ENCODE data around the gene CISD2. TPM values are rescaled to one million over a fixed set of nuclear protein-coding genes. Genes with fewer than 3 reads are reported as not detected.
"Not testable (repeated sequence)": the region's sequence is repeated elsewhere in the genome, so short reads cannot be mapped to it uniquely, and the experiment has no call there.

The CISD2 gene
- total and polyA plus RNA-seq, 7 donors: 6.2 to 19.3 (median 12.0) TPM

- Histone ChIP-seq H3K27ac (no peak overlapping the region), H3K4me3 (no peak overlapping the region), H3K36me3 (ENCODE audit: insufficient read depth in 1 of 2, low read depth in 1 of 2) (no peaks in the 10 kb centered on the region), H3K9me3 (peaks cover 18% of the 10 kb centered on the region), H3K27me3 (ENCODE audit: insufficient read depth in 3 of 3, low read length in 2 of 3) (no peaks in the 10 kb centered on the region), H3K4me1 (no peaks in the 10 kb centered on the region)
- intact Hi-C loops (cut with DNase I): loop anchor here in 1 of 2 donors (10.0 kb wide), 1 partner anchor 234 kb away; the partner anchor contains the start of gene BDH2
- TF ChIP-seq, protein P1, sequence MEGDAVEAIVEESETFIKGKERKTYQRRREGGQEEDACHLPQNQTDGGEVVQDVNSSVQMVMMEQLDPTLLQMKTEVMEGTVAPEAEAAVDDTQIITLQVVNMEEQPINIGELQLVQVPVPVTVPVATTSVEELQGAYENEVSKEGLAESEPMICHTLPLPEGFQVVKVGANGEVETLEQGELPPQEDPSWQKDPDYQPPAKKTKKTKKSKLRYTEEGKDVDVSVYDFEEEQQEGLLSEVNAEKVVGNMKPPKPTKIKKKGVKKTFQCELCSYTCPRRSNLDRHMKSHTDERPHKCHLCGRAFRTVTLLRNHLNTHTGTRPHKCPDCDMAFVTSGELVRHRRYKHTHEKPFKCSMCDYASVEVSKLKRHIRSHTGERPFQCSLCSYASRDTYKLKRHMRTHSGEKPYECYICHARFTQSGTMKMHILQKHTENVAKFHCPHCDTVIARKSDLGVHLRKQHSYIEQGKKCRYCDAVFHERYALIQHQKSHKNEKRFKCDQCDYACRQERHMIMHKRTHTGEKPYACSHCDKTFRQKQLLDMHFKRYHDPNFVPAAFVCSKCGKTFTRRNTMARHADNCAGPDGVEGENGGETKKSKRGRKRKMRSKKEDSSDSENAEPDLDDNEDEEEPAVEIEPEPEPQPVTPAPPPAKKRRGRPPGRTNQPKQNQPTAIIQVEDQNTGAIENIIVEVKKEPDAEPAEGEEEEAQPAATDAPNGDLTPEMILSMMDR (IDR thresholded peaks at IDR 0.05): no peak
- DNase-seq: no peak
- WGBS, 3 donors: 92 to 97% (median 94%) methylated on average over 2 of the region's 2 CpGs
- no peak for ATAC-seq
Measured at GRCh38 chr4:102860611-102861324, 8.0 kb upstream of the CISD2 start.

GRCh38 chr4:102862016-102862415, 6.8 kb upstream of the CISD2 start:
- intact Hi-C loops (cut with DNase I): loop anchor here in 1 of 2 donors (10.0 kb wide), 1 partner anchor 233 kb away; the partner anchor contains the start of gene BDH2
- TF ChIP-seq, protein P1 (IDR thresholded peaks at IDR 0.05): no peak
- Histone ChIP-seq H3K27ac (no peak overlapping the region), H3K27me3 (ENCODE audit: insufficient read depth in 3 of 3, low read length in 2 of 3) (no peaks in the 10 kb centered on the region), H3K36me3 (ENCODE audit: insufficient read depth in 1 of 2, low read depth in 1 of 2) (no peaks in the 10 kb centered on the region), H3K9me3 (peaks cover 18% of the 10 kb centered on the region), H3K4me1 (no peaks in the 10 kb centered on the region), H3K4me3 (no peak overlapping the region)
- DNase-seq: no peak
- ATAC-seq: no peak
- whole genome bisulfite sequencing, 3 donors: 91 to 94% (median 93%) methylated on average over 1 of the region's 1 CpG

GRCh38 chr4:102862747-102863146, 6.0 kb upstream of the CISD2 start:
- peaks cover 4% of the 10 kb centered on the region for H3K4me1 ChIP-seq
- no peaks in the 10 kb centered on the region for H3K27me3 ChIP-seq (ENCODE audit: insufficient read depth in 3 of 3, low read length in 2 of 3)
- no peak overlapping the region for H3K27ac ChIP-seq
- no peak overlapping the region for H3K4me3 ChIP-seq
- DNase-seq (no peak), ATAC-seq (no peak)
- peaks cover 18% of the 10 kb centered on the region for H3K9me3 ChIP-seq
- H3K36me3 ChIP-seq (ENCODE audit: insufficient read depth in 1 of 2, low read depth in 1 of 2): no peaks in the 10 kb centered on the region
- WGBS, 3 donors: 97 to 100% (median 100%) methylated on average over 1 of the region's 1 CpG
- intact Hi-C loops (cut with DNase I): loop anchor here in 1 of 2 donors (10.0 kb wide), 1 partner anchor 232 kb away; the partner anchor contains the start of gene BDH2
- TF ChIP-seq, protein P1 (IDR thresholded peaks at IDR 0.05): no peak

GRCh38 chr4:102865327-102865726, 3.5 kb upstream of the CISD2 start:
- not testable (repeated sequence) for H3K4me3 ChIP-seq; H3K27ac ChIP-seq; H3K27me3 ChIP-seq (ENCODE audit: insufficient read depth in 3 of 3, low read length in 2 of 3); H3K9me3 ChIP-seq; ATAC-seq; DNase-seq; H3K36me3 ChIP-seq (ENCODE audit: insufficient read depth in 1 of 2, low read depth in 1 of 2)
- intact Hi-C loops (cut with DNase I): loop anchor here in 1 of 2 donors (5.0 to 10.0 kb wide), 2 partner anchors 103 to 229 kb away; partner anchors contain the start of genes BDH2 and MANBA
- 97 to 100% (median 100%) methylated on average over 5 of the region's 5 CpGs for whole genome bisulfite sequencing, 3 donors
- peaks cover 12% of the 10 kb centered on the region for H3K4me1 ChIP-seq

DNA sequence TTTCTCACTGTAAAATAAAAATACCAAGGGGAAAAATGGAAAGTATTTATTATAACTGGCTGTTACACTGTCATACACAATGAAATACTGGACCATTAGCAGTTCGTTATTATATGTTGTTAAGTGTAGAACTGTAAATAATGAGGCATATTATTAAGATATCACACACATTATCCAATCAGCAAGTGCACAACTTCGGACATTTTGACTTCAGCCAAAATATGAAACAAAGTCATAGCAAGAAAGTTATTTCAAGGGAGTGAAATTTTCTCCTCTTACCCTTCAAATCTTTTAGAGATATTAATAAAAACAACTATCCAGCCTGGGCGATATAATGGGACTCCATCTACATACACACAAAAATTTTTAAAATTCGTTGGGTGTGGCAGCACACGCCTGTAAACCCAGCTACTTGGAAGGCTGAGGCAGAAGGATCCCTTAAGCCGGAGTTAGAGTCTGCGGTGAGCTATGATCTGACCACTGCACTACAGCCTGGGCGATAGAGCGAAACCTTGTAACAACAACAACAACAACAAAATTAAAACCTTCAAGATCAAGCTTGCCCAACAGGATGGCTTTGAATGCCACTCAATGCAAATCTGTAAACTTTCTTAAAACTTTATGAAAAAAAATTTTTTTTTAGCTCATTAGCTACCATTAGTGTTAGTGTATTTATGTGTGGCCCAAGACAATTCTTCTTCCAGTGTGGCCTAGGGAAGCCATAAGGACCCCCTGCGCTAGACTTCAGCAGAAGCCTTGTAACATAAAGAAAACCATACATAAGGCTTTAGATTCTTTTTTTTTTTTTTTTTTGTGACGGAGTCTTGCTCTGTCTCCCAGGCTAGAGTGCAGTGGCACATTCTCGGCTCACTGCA, 1.3 kb upstream of the CISD2 start:
- intact Hi-C loops (cut with DNase I): loop anchor here (2.0 to 10.0 kb wide), 4 partner anchors 39 to 227 kb away; partner anchors contain the start of genes BDH2 (in 1 of the 2), MANBA (in 1 of the 2) and UBE2D3 (in 1 of the 2)
- Histone ChIP-seq H3K27ac (peak overlapping the region; percentile 91), H3K4me1 (peaks cover 20% of the 10 kb centered on the region), H3K36me3 (ENCODE audit: insufficient read depth in 1 of 2, low read depth in 1 of 2) (no peaks in the 10 kb centered on the region), H3K27me3 (ENCODE audit: insufficient read depth in 3 of 3, low read length in 2 of 3) (no peaks in the 10 kb centered on the region), H3K4me3 (peak overlapping the region; percentile 82), H3K9me3 (no peaks in the 10 kb centered on the region)
- DNase-seq: no peak
- WGBS, 3 donors: 80 to 85% (median 83%) methylated on average over 12 of the region's 12 CpGs
- TF ChIP-seq, protein P1 (IDR thresholded peaks at IDR 0.05): no peak
- ATAC-seq: no peak

Measured in psoas muscle (tissue), 8 donors.